ENCODE results near the gene PTBP1.
A peak's percentile ranks its signal among the peaks of the same experiment; 100 is the strongest.

Gene PTBP1

GRCh38 chr19:796692-797527, at the start of gene PTBP1:
PTBP1 (plus strand) TSS chr19:797452; CDS start chr19:797498, 46 bp downstream.
- no peaks in the 10 kb centered on the region for H3K9me3 ChIP-seq (ENCODE audit: control insufficient read depth, insufficient read depth, low read length)
- H3K36me3 ChIP-seq (ENCODE audit: insufficient read depth, low read length) = 0 out of 2 replicates have a peak, but pooled peaks cover 3% of the 10 kb centered on the region
- H3K9ac ChIP-seq (ENCODE audit: low read depth, low read length) = peak within 1 kb of the TSS; percentile 93
- H3K4me1 ChIP-seq (ENCODE audit: insufficient read depth, low read length) = peaks cover 14% of the 10 kb centered on the region

- H3K9me3 ChIP-seq (ENCODE audit: control insufficient read depth, insufficient read depth, low read length) = peaks cover 4% of the 10 kb centered on the region; the same call in 1 of the 2 replicates
- no peaks in the 10 kb centered on the region for H3K36me3 ChIP-seq (ENCODE audit: insufficient read depth, low read length)
- peaks cover 5% of the 10 kb centered on the region; the same call in 1 of the 2 replicates for H3K4me1 ChIP-seq (ENCODE audit: insufficient read depth, low read length)
- no peak overlapping the region for H3K9ac ChIP-seq (ENCODE audit: low read depth, low read length)
Measured at GRCh38 chr19:748274-748598, 49.0 kb upstream of the PTBP1 start.

- Histone ChIP-seq H3K9ac (ENCODE audit: low read depth, low read length) (no peak overlapping the region), H3K4me1 (ENCODE audit: insufficient read depth, low read length) (peaks cover 5% of the 10 kb centered on the region; the same call in 1 of the 2 replicates), H3K36me3 (ENCODE audit: insufficient read depth, low read length) (no peaks in the 10 kb centered on the region), H3K9me3 (ENCODE audit: control insufficient read depth, insufficient read depth, low read length) (peaks cover 4% of the 10 kb centered on the region; the same call in 1 of the 2 replicates)
Measured at GRCh38 chr19:749811-750210, 47.4 kb upstream of the PTBP1 start.

GRCh38 chr19:750640-751423, 46.4 kb upstream of the PTBP1 start, which contains the start of gene MISP:
MISP (plus strand) TSS chr19:751112; CDS start chr19:756947, 5,835 bp downstream.
- peaks cover 4% of the 10 kb centered on the region; the same call in 1 of the 2 replicates for H3K9me3 ChIP-seq (ENCODE audit: control insufficient read depth, insufficient read depth, low read length)
- no peaks in the 10 kb centered on the region for H3K36me3 ChIP-seq (ENCODE audit: insufficient read depth, low read length)
- peaks cover 5% of the 10 kb centered on the region; the same call in 1 of the 2 replicates for H3K4me1 ChIP-seq (ENCODE audit: insufficient read depth, low read length)
- no peak within 1 kb of the TSS for H3K9ac ChIP-seq (ENCODE audit: low read depth, low read length)

- Histone ChIP-seq H3K36me3 (ENCODE audit: insufficient read depth, low read length) (no peaks in the 10 kb centered on the region), H3K9me3 (ENCODE audit: control insufficient read depth, insufficient read depth, low read length) (peaks cover 4% of the 10 kb centered on the region; the same call in 1 of the 2 replicates), H3K9ac (ENCODE audit: low read depth, low read length) (no peak overlapping the region), H3K4me1 (ENCODE audit: insufficient read depth, low read length) (peaks cover 5% of the 10 kb centered on the region; the same call in 1 of the 2 replicates)
Measured at GRCh38 chr19:751501-752341, 45.5 kb upstream of the PTBP1 start.

GRCh38 chr19:752652-753517, 44.4 kb upstream of the PTBP1 start:
- H3K4me1 ChIP-seq (ENCODE audit: insufficient read depth, low read length) = peaks cover 5% of the 10 kb centered on the region; the same call in 1 of the 2 replicates
- H3K9me3 ChIP-seq (ENCODE audit: control insufficient read depth, insufficient read depth, low read length) = no peaks in the 10 kb centered on the region; the same call in 1 of the 2 replicates
- no peak overlapping the region for H3K9ac ChIP-seq (ENCODE audit: low read depth, low read length)
- no peaks in the 10 kb centered on the region for H3K36me3 ChIP-seq (ENCODE audit: insufficient read depth, low read length)

DNA sequence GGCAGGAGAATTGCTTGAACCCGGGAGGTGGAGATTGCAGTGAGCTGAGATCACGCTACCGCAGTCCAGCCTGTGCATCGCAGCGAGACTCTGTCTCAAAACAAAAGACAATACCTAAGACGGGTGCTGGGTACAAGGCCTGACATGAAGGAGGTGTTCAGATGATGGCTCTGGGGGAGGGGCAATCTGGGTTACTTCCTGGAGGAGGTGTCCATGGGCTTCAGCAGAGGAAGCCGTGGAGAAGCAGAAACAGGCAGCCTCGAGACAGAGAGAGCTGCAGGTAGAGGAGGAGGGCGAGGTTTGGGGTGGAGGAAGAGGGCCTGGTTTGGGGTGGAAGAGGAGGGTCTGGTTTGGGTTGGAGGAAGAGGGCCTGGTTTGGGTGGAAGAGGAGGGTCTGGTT, 42.7 kb upstream of the PTBP1 start:
- Histone ChIP-seq H3K9ac (ENCODE audit: low read depth, low read length) (no peak overlapping the region), H3K36me3 (ENCODE audit: insufficient read depth, low read length) (no peaks in the 10 kb centered on the region), H3K4me1 (ENCODE audit: insufficient read depth, low read length) (peaks cover 5% of the 10 kb centered on the region; the same call in 1 of the 2 replicates), H3K9me3 (ENCODE audit: control insufficient read depth, insufficient read depth, low read length) (peaks cover 3% of the 10 kb centered on the region)

- Histone ChIP-seq H3K4me1 (ENCODE audit: insufficient read depth, low read length) (peaks cover 5% of the 10 kb centered on the region; the same call in 1 of the 2 replicates), H3K9ac (ENCODE audit: low read depth, low read length) (no peak overlapping the region), H3K36me3 (ENCODE audit: insufficient read depth, low read length) (no peaks in the 10 kb centered on the region), H3K9me3 (ENCODE audit: control insufficient read depth, insufficient read depth, low read length) (peaks cover 3% of the 10 kb centered on the region)
Measured at GRCh38 chr19:755063-755462, 42.2 kb upstream of the PTBP1 start.

- Histone ChIP-seq H3K9me3 (ENCODE audit: control insufficient read depth, insufficient read depth, low read length) (peaks cover 3% of the 10 kb centered on the region), H3K4me1 (ENCODE audit: insufficient read depth, low read length) (peaks cover 5% of the 10 kb centered on the region; the same call in 1 of the 2 replicates), H3K9ac (ENCODE audit: low read depth, low read length) (no peak overlapping the region), H3K36me3 (ENCODE audit: insufficient read depth, low read length) (no peaks in the 10 kb centered on the region)
Measured at GRCh38 chr19:756236-756635, 41.0 kb upstream of the PTBP1 start.

GRCh38 chr19:756821-757688, 40.2 kb upstream of the PTBP1 start:
- Histone ChIP-seq H3K9me3 (ENCODE audit: control insufficient read depth, insufficient read depth, low read length) (peaks cover 3% of the 10 kb centered on the region), H3K4me1 (ENCODE audit: insufficient read depth, low read length) (peaks cover 5% of the 10 kb centered on the region; the same call in 1 of the 2 replicates), H3K9ac (ENCODE audit: low read depth, low read length) (no peak overlapping the region), H3K36me3 (ENCODE audit: insufficient read depth, low read length) (no peaks in the 10 kb centered on the region)

DNA sequence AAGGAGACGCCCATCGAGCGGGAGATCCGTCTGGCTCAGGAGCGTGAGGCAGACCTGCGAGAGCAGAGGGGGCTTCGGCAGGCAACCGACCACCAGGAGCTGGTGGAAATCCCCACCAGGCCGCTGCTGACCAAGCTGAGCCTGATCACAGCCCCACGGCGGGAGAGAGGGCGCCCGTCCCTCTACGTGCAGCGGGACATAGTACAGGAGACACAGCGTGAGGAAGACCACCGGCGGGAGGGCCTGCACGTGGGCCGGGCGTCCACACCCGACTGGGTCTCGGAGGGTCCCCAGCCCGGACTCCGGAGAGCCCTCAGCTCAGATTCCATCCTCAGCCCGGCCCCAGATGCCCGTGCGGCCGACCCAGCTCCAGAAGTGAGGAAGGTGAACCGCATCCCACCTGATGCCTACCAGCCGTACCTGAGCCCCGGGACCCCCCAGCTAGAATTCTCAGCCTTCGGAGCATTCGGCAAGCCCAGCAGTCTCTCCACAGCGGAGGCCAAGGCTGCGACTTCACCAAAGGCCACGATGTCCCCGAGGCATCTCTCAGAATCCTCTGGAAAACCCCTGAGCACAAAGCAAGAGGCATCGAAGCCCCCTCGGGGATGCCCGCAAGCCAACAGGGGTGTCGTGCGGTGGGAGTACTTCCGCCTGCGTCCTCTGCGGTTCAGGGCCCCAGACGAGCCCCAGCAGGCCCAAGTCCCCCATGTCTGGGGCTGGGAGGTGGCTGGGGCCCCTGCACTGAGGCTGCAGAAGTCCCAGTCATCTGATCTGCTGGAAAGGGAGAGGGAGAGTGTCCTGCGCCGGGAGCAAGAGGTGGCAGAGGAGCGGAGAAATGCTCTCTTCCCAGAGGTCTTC, 39.2 kb upstream of the PTBP1 start:
- Histone ChIP-seq H3K4me1 (ENCODE audit: insufficient read depth, low read length) (peaks cover under 1% of the 10 kb centered on the region; the same call in 1 of the 2 replicates), H3K9me3 (ENCODE audit: control insufficient read depth, insufficient read depth, low read length) (peaks cover 3% of the 10 kb centered on the region)

GRCh38 chr19:763181-763580, 34.1 kb upstream of the PTBP1 start:
- Histone ChIP-seq H3K36me3 (ENCODE audit: insufficient read depth, low read length) (no peaks in the 10 kb centered on the region), H3K9ac (ENCODE audit: low read depth, low read length) (no peak overlapping the region), H3K9me3 (ENCODE audit: control insufficient read depth, insufficient read depth, low read length) (peaks cover under 1% of the 10 kb centered on the region; the same call in 1 of the 2 replicates), H3K4me1 (ENCODE audit: insufficient read depth, low read length) (no peaks in the 10 kb centered on the region)

More for the DNA sequence above, 39.2 kb upstream of the PTBP1 start:
- no peaks in the 10 kb centered on the region for H3K36me3 ChIP-seq (ENCODE audit: insufficient read depth, low read length)
- no peak overlapping the region for H3K9ac ChIP-seq (ENCODE audit: low read depth, low read length)
